ENCODE measurements around the gene DDR2. TPM values are rescaled to one million over a fixed set of nuclear protein-coding genes. Genes with fewer than 3 reads are reported as not detected.

Gene DDR2
- polyA plus RNA-seq, 1 donor: 37.6 TPM

DNA sequence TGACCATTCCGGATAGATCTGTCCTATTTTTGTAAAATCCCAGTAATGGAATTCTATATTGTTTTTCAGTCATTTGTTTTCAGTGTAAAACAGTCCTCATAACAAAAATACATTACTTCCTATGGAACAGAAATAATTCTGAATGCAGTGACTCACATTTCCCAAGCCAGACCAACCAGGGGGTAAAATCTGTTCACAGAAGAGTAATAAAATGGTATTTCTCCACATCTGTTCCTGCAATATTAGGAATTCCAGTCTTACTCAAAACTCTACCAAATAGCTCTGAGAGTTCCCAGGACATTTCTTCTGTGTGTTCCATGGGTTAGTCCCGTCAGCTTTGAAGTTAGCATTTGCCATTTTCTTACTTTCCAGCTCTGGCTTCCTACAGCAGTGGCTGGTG is 2.6 kb upstream of the DDR2 start:
- DNase-seq (ENCODE audit: low read depth): no peak

DNA sequence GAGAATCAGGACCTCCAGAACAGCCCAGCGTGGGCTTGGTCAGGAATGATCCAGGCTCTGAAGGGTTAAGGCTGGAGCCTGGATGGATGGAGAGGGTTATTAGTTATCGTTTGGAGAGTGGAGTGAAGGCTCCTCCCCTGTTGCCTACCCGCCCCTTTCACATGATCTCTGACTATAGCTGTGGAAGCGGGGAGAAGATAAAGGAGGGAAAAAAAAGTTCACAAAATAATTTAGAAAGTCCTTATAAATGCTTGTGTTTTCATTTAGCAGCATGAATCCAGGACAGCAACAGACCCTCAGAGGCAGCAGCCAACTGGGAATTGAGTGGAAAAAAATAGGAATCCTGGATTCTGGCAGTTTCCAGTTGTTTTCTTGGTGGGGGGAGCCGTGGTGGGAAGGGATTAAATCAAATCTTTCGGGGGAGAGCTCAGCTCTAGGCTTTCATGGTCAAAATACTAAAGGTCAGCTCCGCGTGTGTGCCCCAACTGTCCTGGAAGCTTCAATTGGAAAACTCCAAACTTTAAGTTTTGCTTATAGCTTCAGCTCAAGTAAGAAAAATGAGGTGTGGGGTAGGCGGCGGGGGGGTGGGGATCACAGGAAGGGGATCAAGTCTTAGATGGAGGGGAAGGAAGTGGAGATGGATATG is 595 bp upstream of the DDR2 start:
- no peak for DNase-seq (ENCODE audit: low read depth)

DNA sequence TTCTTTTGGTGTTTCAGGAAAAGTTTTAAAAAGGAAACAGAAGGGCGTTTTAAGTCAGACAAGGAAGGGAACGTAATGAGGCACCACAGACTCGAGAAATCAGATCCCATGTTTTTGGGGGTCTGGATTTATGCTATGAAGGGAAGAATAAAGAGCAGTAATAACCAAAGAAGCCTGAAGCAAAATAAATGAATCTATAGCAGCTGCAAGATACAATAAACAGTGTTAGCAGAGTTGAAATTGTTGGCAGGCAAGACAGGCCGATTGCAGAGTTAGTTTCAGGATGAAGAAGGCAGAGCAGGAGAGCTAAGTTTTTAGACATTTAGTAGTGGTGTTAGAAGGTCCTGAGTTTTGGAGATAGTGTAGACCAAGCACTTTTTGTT is 425 bp downstream of the DDR2 start:
- no peak for DNase-seq (ENCODE audit: low read depth)

DNA sequence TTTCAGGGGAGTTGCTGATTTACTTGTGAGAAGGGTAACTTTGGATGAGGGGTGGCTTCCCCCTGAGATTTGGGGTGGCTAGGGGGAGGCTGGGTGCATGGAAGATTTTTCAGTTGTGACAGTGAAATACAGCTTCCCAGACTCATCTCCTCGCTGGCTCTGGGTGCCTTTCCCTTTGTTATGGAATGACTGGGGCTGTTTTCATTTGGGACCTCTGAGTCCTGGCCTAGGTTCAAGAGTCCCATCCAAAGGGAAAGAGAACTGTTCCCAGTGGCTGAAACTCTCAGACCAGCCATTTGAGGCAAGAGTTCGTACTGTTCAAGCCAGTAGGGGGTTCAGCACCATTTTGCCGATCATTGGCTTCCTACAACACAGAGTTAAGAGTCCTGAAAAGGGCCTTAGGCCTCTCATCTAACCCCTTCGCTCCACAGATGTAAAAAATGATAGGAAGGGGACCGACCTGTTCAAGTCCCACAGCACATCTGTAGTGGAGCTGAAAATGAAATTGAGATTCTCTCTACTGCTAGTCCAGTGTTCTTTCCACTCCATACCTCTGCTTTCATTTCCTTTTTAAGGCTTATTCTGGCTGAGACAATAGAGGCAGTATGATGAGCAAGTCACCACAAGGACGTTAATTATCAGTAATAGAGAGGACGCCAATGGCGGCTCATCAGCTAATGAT is 958 bp downstream of the DDR2 start:
- DNase-seq (ENCODE audit: low read depth): no peak

DNA sequence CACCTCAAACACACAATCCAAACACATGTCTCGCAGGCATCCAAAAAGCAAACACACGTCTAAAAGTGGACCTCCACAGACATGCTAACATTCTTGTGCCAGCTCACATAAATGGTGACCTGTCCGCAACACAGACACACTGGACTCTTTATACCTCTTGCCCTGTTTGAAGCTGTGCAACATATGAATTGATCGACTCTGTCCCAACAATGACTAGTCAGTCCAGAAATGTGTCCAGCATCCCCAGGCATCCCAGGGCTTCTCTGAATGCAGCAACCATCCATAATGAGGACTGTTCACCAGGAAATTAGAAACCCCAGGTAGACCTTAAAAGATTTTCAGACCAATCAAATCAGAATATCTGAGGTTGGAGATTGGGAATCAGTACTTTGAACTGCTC is 3.2 kb downstream of the DDR2 start:
- DNase-seq (ENCODE audit: low read depth): no peak

DNA sequence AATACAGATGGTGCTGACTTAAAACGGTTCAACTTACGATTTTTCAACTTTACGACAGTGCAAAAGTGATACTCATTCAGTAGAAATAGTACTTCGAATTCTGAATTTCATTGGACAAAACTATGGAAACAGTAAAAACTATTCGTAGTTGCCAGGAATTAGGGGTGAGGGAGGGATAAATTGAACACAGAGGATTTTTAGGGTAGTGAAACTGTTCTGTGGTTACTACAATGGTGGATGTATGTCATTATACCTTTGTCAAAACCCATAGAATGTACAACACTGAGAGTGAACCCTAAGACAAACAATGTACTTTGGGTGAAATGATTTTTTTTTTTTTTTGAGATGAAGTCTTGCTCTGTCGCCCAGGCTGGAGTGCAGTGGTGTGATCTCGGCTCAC is 7.5 kb downstream of the DDR2 start:
- no peak for DNase-seq (ENCODE audit: low read depth)

DNA sequence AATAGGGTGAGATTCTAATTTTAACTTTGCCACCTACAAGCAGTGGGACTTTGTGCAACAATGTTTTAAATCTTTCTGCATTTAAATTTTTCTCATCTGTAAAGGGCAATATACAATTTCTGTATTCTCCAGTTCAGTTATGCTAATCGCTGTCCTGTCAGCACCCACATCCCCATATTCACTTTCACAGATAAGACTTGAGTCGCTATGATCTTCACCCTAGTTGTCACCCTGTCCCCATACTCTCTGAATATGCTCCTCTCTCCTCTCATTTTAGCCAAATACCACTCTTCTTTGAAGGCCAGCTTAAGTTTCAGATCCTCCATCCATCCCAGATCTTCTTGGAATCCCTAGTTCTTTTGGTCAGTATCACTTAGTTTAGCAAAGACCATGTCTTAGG is 8.8 kb downstream of the DDR2 start:
- no peak for DNase-seq (ENCODE audit: low read depth)

DNA sequence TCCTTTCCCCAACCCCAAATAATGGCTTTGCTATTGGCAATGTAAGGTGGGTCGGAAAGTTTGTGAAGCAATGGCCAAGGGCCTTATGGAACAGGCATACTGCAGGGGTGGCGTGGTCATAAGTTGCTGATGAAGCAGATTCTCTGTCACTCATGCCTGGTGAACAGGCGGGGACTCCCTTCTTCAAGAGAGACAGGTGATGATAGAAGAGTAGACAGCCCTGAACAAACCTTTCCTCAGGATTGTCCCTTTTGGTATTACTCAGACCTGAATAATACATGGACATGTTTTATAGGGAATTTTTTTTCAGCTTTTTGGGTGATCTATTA is 12.7 kb downstream of the DDR2 start:
- no peak for DNase-seq (ENCODE audit: low read depth)

DNA sequence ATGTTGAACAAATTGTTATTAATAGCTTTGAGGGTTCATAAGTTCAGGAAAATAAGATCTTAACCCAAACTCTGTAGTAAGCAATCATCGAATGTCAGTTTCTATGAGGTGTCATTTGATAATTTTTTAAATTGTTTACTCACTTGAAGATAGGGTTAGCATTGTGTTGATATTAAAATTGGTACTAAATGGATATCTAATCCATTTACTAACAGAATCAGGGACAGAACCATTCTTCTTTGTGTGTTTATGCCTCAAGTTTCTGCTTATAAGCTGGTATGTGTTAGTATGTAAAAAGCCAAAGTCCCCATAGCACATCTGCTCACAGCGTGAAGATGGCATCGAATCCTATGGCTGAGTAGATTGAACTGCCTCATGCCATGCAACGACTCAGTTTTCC is 13.4 kb downstream of the DDR2 start:
- no peak for DNase-seq (ENCODE audit: low read depth)

DNA sequence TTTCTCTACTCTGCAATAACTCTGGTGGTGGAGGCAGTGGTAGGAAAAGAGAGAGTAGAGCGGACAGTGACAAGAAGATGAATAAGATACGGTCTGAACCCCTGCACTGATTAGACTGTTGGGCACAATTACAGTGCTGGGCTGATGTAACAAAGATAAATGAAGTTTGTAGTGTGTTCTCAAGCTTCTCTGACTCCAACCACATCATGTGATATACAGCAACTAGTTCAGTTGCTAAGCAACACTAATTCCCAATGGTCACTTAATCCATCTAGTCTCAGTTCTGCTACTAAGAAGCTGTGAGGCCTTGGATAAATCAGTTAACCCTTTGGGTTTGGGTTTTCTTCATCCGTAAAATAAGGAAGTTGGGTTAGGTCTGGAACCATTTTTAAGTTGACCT is 17.3 kb downstream of the DDR2 start:
- DNase-seq (ENCODE audit: low read depth): no peak

DNA sequence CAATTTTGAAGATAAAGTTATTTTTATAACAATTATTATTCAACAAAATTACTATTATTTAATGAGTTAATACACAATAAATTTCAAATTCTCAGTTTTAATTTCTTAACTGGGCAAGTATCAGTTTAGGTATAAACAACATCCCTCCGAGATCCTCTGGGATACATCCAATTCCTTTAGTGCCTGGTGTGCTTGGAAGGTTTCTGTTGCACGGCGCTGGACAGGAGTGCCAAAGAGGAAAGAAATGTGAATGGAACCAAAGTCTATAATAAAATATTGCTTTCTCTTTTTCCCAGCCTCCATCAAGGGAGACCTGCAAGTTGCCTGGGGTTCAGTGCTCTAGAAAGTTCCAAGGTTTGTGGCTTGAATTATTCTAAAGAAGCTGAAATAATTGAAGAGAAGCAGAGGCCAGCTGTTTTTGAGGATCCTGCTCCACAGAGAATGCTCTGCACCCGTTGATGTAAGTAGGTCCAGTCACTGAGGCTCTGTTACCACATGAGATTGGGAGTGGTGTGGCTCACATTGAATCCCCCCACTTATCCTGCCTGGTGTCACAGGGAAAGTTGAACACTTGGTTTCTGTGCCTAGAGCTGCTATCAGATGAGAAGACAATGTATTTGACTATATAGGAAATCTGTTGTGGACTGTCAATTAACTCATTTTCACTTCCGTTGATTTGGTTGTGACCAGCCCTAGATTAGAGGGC is 22.8 kb downstream of the DDR2 start:
- no peak for DNase-seq (ENCODE audit: low read depth)

DNA sequence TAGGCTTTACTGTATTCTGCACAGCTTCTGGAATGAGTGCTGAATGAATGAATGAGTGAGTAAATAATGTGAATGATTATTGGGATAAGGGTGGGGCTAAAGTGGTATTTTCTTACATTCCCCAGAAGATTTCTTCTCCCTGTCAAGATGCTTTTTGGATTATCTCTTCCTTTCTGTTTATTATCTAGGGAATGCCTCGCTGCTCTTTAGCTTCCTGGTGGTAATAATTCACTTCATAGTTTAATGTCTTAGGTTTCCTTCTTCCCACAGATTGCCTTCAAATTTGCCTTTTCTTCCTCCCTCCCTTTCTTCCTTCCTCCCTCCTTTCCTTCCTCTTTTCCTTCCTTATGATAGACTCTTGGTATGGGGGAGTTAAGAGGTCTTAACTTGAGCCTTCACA is 24.0 kb downstream of the DDR2 start:
- DNase-seq (ENCODE audit: low read depth): no peak

DNA sequence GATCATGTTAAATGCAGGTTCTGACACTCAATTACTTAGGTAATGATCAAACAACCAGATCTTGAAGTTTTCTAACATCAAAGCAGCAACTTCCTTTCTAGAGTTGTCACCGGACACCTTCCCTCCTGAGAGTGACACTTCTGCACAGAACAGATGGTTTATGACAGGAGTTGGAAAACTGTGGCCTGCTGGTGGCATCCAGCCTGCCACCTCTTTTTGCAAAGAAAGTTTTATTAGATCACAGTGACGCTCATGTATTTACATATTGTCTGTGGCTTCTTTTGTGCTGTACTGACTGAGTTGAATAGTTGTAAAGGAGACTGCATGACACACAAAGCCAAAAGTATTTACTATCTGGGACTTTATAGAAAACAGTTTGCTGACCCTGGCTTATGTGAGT is 28.3 kb downstream of the DDR2 start:
- DNase-seq (ENCODE audit: low read depth): no peak

DNA sequence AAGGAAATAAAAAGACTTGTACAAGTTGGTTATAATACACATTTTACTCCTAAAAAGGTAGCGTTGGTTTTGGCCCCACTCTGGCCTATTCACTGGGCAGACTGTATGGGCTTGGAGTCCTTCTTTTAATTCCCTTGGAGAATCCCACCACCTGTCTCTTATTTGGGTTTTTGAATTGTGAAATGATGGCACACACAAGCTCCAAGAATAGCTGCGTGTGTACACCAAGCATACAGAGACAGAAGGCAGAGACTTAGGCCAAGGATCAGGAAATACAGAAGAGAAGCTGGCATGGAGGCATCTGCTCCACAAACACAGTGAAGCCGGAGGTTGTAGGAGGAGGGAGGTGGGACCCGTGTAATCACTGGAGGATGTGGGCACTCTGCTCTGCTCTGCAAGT is 29.1 kb downstream of the DDR2 start:
- DNase-seq (ENCODE audit: low read depth): no peak

DNA sequence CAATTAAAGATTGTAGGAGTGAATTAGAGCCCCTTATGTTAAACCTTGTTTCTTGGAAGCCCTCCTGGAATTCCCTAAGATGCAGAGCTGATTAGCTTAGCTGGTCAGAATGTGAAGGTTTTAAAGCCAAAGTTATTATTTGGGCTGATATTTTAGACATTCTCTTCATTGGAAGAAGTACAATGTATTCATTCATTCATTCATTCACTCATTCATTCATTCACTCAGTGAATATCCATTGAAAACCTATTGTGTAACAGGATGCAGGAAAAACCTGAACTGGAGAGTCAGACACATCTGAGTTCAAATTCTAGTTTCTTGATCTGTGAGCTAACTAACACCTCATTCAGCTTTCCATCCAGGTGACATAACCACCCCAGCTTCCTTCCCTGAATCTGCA is 29.7 kb downstream of the DDR2 start:
- DNase-seq (ENCODE audit: low read depth): no peak

DNA sequence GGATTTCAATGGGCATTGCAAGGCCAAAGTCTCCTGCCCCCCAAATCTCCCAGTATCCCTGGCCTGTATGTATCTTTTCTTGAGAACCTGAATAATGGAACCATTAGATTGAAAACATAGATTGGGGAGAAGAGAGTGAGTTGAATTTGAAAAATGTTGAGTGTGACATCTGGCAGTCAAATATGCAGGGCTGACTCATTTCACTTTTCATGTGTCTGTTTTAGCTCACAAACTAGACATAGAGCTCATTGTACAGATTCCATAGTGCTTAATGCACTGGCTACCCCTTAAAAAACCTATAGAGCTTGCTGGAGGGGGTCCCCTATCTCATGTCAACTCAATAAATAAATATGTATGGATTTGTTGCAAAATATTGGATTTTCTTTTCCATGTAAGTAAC is 30.8 kb downstream of the DDR2 start:
- no peak for DNase-seq (ENCODE audit: low read depth)

DNA sequence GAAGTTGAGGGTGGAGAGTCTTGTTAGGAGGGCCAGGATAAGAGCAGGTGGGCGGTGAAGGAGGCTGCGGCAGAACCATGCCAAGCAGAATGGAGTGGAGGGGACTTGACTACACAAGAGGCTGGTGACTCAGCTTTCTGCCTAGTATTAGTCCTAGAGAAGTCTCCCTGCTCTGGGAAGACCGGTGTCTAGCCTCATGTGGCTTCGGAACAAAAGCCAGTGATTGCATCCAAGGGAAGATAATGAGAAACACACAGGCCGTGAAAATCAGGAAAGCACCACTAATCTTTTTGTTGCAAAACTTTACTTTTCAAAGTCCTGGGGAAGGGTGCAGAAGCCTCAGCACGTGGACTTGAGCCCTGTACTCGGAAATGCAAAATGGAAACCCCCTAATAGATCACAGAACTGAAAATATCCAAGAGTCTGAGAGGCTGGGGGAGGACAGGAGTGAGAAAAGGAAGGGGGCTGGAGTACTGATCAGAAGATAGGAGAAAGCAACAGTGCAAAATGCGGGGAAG is 31.4 kb downstream of the DDR2 start:
- no peak for DNase-seq (ENCODE audit: low read depth)

DNA sequence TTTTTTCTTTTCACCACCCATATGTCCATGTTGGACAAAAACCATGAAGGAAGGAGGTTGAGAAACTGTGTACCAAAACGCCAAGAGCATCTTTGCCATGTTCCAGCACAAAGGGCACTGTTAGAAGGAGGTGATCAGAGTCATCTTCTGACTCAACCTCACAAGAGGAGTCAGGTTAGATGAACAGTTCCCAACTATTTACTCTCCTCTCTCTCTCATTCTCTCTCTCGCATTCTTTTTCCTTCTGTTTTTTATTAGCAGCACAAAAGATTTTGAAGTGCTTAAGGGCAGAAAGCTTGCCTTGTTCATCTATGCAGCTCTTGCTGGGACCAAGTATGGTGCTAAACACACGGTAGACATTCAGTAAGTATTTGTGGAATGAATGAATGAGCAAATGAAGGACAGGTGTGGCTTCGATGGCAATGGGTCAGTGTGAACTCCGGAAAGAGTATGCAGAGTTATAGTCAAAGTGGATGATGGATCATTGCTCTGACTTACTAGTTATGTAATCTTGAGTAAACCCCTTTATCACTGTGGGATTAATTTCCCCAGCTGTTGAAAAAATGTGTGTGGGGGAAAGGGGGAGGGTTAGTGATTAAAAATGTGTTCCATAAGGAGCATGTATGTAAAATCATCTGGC is 33.9 kb downstream of the DDR2 start:
- DNase-seq (ENCODE audit: low read depth): no peak

DNA sequence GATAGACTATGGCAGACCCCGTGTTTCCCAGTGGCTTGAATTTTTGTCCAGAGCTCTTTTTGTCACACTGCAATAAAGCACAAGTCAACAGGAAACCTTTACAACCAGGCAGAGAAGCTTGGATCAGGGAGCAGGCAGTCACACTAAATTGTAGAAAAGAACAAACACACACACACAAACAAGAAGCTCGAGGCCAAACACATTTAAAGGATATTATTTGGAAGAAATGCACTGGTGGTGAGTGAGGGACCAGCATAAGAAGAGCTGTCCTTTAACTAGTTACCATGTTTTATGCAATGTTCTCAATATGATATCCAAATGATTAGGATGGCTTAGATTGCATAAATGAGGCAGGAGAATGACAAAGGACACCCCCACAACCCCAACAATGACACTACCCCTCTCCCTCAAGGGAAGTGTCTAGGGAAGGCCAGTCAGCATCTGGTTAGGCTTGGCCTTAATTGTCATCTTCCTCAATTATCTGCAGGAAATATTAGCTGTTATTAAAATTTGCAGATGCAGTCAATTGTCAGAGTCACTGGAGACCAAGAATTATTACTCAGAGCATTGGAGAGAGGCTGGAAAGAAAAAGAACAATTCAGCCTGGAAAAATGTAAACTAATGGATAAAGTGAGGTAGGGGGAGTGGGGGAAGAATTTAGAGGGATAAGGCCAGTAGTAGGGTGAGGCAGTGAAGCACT is 35.3 kb downstream of the DDR2 start:
- no peak for DNase-seq (ENCODE audit: low read depth)

DNA sequence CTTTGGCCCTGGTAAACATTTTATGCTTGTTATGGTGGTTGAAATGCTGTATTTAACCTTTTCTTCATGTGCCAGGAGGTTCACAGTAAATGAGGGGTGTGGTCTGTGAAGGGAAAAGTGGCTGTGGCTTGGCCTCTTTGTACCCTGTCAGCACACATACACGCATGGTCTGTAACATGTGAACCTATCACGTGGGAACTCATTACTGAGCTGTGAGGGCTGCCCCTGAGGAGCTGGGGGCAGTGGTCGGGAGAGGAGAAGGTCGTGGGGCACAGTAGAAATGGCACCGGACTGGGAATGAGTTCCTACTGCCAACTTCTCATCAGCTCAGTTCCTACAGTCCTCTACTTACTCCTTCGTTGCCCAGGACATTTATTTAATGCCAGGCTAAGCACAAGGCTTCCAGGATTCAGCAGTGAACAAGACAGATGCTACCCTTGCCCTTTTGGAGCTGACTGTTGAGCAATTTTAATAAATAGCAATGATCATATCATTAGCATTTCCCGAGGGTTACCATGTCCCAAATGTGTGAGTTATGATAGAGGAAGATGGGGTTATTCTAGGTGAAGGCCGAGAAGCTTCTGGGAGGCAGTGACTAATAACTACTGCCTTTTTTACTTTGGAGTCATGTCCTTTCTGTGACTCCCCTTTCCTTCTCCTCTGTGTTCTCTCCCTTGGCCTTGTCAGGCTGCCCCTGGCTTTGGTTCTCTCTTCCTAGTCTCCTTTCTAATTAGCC is 38.8 kb downstream of the DDR2 start:
- DNase-seq (ENCODE audit: low read depth): no peak

DNA sequence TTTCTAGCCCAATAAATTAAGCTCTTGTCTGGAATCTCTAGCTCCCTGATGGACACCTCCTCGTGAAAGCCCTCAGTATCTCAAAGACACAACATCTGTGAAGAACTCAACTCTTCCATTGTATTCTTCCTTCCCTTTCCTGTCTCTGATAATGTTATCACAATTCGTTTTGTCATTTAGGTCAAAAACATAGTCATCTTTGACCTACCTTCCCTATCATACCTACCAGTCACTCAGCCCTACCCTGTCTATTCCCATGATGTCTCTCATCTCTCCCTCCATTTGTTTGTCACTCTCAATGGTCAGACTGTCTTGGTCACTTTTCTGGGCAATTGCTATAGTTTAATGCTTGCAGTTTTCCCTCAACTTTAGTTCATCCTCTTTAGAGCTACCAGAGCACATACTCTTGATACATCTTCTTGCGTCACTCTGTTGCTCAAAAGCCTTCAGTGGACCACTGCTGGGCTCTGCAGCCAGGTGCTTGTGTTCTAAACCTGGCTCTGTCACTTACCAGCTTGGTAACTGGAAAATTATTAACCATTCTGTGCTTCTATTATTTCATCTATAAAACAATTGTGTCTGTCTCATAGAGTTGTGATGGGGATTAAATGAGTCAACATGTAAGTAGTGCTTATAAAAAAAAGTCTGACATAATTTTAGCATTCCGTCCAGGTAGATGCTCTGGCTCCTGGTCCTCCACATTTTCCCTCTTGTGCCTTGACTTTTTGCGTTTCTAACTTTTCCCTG is 39.6 kb downstream of the DDR2 start:
- no peak for DNase-seq (ENCODE audit: low read depth)
